NT2/D1 (cell line): Measurements from ENCODE around the gene PLCB1.

Source experiments
- DNase-seq: peaks from one replicate; pipeline ENCODE4 v3.0.0-alpha.2; 2011; ENCODE audit warnings: low read depth, low spot score
- H3K27me3 ChIP-seq: 2 replicates; pipeline ENCODE4 v1.6.0; 2011; ENCODE audit warnings: mild to moderate bottlenecking; ENCODE audit not compliant: insufficient read length, insufficient read depth
- H3K36me3 ChIP-seq: 2 replicates; pipeline ENCODE4 v1.6.1; 2011; ENCODE audit warnings: mild to moderate bottlenecking, low read length, mixed read lengths; ENCODE audit not compliant: insufficient read depth, insufficient read length
- H3K4me1 ChIP-seq: 2 replicates; pipeline ENCODE4 v1.5.1; 2011; ENCODE audit not compliant: insufficient read depth, insufficient read length
- H3K4me3 ChIP-seq: 2 replicates; pipeline ENCODE4 v1.5.1; 2011; ENCODE audit warnings: low read depth; ENCODE audit not compliant: insufficient read length
- H3K9ac ChIP-seq: 2 replicates; pipeline ENCODE4 v1.6.0; 2011; ENCODE audit warnings: low read depth; ENCODE audit not compliant: insufficient read length
- H3K9me3 ChIP-seq: 2 replicates; pipeline ENCODE4 v1.5.1; 2011; ENCODE audit warnings: mild to moderate bottlenecking, low read length; ENCODE audit not compliant: insufficient read depth
- SUZ12 ChIP-seq: IDR thresholded peaks from 2 replicates; pipeline ENCODE4 v1.6.1; 2011; ENCODE audit not compliant: insufficient read length, insufficient read depth; ENCODE audit errors: extremely low read depth
- YY1 ChIP-seq: IDR thresholded peaks from 2 replicates; pipeline ENCODE4 v1.6.1; 2011; ENCODE audit not compliant: insufficient read length, insufficient read depth
- ZNF274 ChIP-seq: IDR thresholded peaks from 2 replicates; pipeline ENCODE4 v1.6.1; 2011; ENCODE audit warnings: mild to moderate bottlenecking, low read depth, low read length

PLCB1 gene

GRCh38 chr20:8318965-8319625, 187.0 kb downstream of the PLCB1 start:
- Histone ChIP-seq H3K9me3 (no peaks in the 10 kb centered on the region), H3K4me3 (no peak overlapping the region), H3K9ac (no peak overlapping the region), H3K36me3 (no peaks in the 10 kb centered on the region), H3K27me3 (no peaks in the 10 kb centered on the region), H3K4me1 (no peaks in the 10 kb centered on the region)
- no peak for DNase-seq
- no peak for TF ChIP-seq ZNF274
- no peak for TF ChIP-seq SUZ12
- no peak for TF ChIP-seq YY1

- no peak for TF ChIP-seq SUZ12
- no peak for TF ChIP-seq ZNF274
- no peak for TF ChIP-seq YY1
- no peak for DNase-seq
These were observed 188.2 kb downstream of the PLCB1 start for GRCh38 chr20:8320306-8320705.

GRCh38 chr20:8321001-8321400, 188.9 kb downstream of the PLCB1 start:
- Histone ChIP-seq H3K9ac (no peak overlapping the region), H3K4me3 (no peak overlapping the region), H3K4me1 (no peaks in the 10 kb centered on the region), H3K27me3 (no peaks in the 10 kb centered on the region), H3K9me3 (no peaks in the 10 kb centered on the region), H3K36me3 (no peaks in the 10 kb centered on the region)
- no peak for TF ChIP-seq SUZ12
- TF ChIP-seq YY1, result no peak
- TF ChIP-seq ZNF274, result no peak
- no peak for DNase-seq

More at GRCh38 chr20:8320306-8320705, 188.2 kb downstream of the PLCB1 start:
- Histone ChIP-seq H3K4me3 (no peak overlapping the region), H3K36me3 (no peaks in the 10 kb centered on the region), H3K27me3 (no peaks in the 10 kb centered on the region), H3K9me3 (no peaks in the 10 kb centered on the region), H3K4me1 (no peaks in the 10 kb centered on the region), H3K9ac (no peak overlapping the region)

DNA sequence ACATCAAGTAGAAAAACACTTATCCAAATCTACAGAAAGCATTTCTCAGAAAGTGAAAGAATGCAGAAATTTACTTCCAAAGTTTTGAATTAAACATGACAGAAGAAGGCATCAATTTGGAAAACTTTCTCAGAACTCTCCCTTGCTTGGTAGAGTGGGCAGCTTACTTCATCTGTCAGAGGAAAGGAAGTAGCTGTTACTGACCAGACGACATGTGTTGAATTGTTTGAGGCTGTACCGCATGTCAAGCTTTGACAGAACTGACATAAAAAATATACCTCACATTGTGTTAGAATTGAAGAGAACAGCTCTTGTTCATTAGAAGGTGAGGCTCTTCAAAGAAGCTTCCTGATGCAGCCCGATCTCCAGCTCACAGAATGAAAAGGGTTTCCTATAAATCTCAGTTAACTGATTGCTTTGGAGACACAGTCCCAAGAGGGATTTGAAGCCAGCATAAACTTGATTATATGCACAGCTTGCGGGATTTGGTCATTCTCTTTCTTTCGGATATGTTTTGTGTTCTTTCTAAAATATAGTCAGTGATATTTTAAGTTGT, 190.7 kb downstream of the PLCB1 start:
- Histone ChIP-seq H3K9me3 (no peaks in the 10 kb centered on the region), H3K4me3 (no peak overlapping the region), H3K36me3 (no peaks in the 10 kb centered on the region), H3K4me1 (no peaks in the 10 kb centered on the region), H3K27me3 (no peaks in the 10 kb centered on the region), H3K9ac (no peak overlapping the region)
- no peak for TF ChIP-seq YY1
- TF ChIP-seq ZNF274, result no peak
- TF ChIP-seq SUZ12, result no peak
- DNase-seq, result no peak

- H3K4me3 ChIP-seq, result no peak overlapping the region
- TF ChIP-seq SUZ12, result no peak
- TF ChIP-seq ZNF274, result no peak
- TF ChIP-seq YY1, result no peak
- no peak overlapping the region for H3K9ac ChIP-seq
These were observed 194.1 kb downstream of the PLCB1 start for GRCh38 chr20:8326191-8326590.

DNA sequence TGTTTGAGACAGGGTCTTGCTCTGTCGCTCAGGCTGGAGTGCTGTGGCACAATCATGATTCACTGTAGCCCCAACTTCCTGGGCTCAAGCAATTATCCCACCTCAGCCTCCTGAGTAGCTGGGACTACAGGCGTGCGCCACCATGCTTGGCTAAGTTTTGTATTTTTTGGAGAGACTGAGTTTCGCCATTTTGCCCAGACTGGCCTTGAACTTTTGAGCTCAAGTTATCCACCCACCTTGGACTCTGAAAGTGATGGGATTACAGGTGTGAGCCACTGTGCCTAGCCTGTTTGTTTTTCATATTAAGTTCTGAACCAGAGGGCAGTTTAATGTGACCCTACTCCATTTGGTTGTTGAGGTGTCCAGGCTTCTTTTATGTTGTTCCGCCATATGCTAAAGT, 194.8 kb downstream of the PLCB1 start:
- Histone ChIP-seq H3K4me3 (no peak overlapping the region), H3K4me1 (no peaks in the 10 kb centered on the region), H3K27me3 (no peaks in the 10 kb centered on the region), H3K9ac (no peak overlapping the region), H3K36me3 (no peaks in the 10 kb centered on the region), H3K9me3 (no peaks in the 10 kb centered on the region)
- TF ChIP-seq SUZ12 (no peak), YY1 (no peak), ZNF274 (no peak)
- no peak for DNase-seq

More at GRCh38 chr20:8326191-8326590, 194.1 kb downstream of the PLCB1 start:
- Histone ChIP-seq H3K36me3 (no peaks in the 10 kb centered on the region), H3K27me3 (no peaks in the 10 kb centered on the region), H3K4me1 (no peaks in the 10 kb centered on the region), H3K9me3 (no peaks in the 10 kb centered on the region)
- DNase-seq, result no peak

DNA sequence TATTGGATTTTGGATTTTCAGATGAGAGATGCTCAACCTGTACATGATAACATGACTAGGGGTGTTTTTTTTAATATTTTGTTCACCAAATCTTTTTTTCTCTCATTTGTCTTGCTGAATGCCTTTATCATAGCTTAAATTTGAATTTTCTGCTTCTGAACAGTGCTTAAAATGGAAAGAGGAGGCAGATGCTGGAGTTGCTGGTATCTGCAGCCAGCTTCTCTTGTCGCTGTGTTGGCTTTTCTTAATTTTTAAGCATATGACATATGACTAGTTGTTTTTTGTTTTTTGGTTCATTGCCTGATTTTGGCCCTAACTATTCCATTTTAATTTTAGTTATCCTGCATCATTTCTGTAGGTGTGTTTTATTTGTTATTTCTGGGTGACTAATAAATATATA, 196.1 kb downstream of the PLCB1 start:
- Histone ChIP-seq H3K9me3 (no peaks in the 10 kb centered on the region), H3K4me1 (no peaks in the 10 kb centered on the region), H3K27me3 (no peaks in the 10 kb centered on the region), H3K9ac (no peak overlapping the region), H3K4me3 (no peak overlapping the region), H3K36me3 (no peaks in the 10 kb centered on the region)
- TF ChIP-seq ZNF274, result no peak
- no peak for TF ChIP-seq SUZ12
- no peak for TF ChIP-seq YY1
- DNase-seq, result no peak
